ENCODE data around the gene CAD.

Gene CAD

GRCh38 chr2:27249891-27250651 is 32.9 kb downstream of the CAD start:
- H3K4me1 ChIP-seq (ENCODE audit: control extremely low read depth in 1 of 4, control insufficient read depth in 4 of 4, insufficient read depth in 4 of 4, low read length in 3 of 4), result peaks cover 0 to 7% (median 1%) of the 10 kb centered on the region in 4 experiments
- ChIA-PET CTCF (interaction anchor here (0.9 to 7.0 kb wide), 16 partner anchors 9 to 72 kb away, joined by 3 to 90 read pairs (median 4); partner anchors contain the start of genes SLC30A3 and TRIM54), POLR2A (no interaction called here)
- DNase-seq, result peak; percentile 54 to 74 (median 70)
- peaks cover 0 to 2% (median 0%) of the 10 kb centered on the region in 4 experiments for H3K36me3 ChIP-seq (ENCODE audit: control insufficient read depth in 4 of 4, insufficient read depth in 4 of 4, low read length in 3 of 4)
- H3K27me3 ChIP-seq (replicated peaks in 2 of 5; ENCODE audit: control insufficient read depth in 4 of 5, insufficient read depth in 5 of 5, low read length in 4 of 5), result peaks cover 0 to 8% (median 0%) of the 10 kb centered on the region in 5 experiments
- H3K27ac ChIP-seq (ENCODE audit: insufficient read depth in 1 of 2, low read depth in 1 of 2, low read length in 2 of 2, poor library complexity in 1 of 2, severe bottlenecking in 2 of 2), result no peak overlapping the region
- peak overlapping the region in 3 of 7 experiments; percentile 11 to 22 (median 13) for H3K4me3 ChIP-seq (ENCODE audit: control insufficient read depth in 1 of 7, extremely low read depth in 1 of 7, insufficient read depth in 4 of 7, low read depth in 2 of 7, low read length in 6 of 7)
- 20% methylated on average over 20 of the region's 22 CpGs for WGBS (ENCODE audit: insufficient coverage)
- no peaks in the 10 kb centered on the region for H3K9me3 ChIP-seq (ENCODE audit: control extremely low read depth in 1 of 5, control insufficient read depth in 4 of 5, insufficient read depth in 2 of 5, low read depth in 1 of 5, low read length in 4 of 5)

- peaks cover 0 to 14% (median 0%) of the 10 kb centered on the region in 5 experiments for H3K27me3 ChIP-seq (replicated peaks in 2 of 5; ENCODE audit: control insufficient read depth in 4 of 5, insufficient read depth in 5 of 5, low read length in 4 of 5)
- POLR2A ChIA-PET, result no interaction called here
- peak overlapping the region in 1 of 7 experiments; percentile 11 for H3K4me3 ChIP-seq (ENCODE audit: control insufficient read depth in 1 of 7, extremely low read depth in 1 of 7, insufficient read depth in 4 of 7, low read depth in 2 of 7, low read length in 6 of 7)
- 85% methylated on average over 10 of the region's 13 CpGs for WGBS (ENCODE audit: insufficient coverage)
- no peaks in the 10 kb centered on the region for H3K9me3 ChIP-seq (ENCODE audit: control extremely low read depth in 1 of 5, control insufficient read depth in 4 of 5, insufficient read depth in 2 of 5, low read depth in 1 of 5, low read length in 4 of 5)
- no peaks in the 10 kb centered on the region for H3K36me3 ChIP-seq (ENCODE audit: control insufficient read depth in 4 of 4, insufficient read depth in 4 of 4, low read length in 3 of 4)
- CTCF ChIA-PET, result interaction anchor here (0.9 to 7.0 kb wide), 10 partner anchors 12 to 53 kb away, joined by 3 to 90 read pairs (median 3); partner anchors contain the start of genes DNAJC5G, SLC30A3 and TRIM54
- peaks cover 0 to 7% (median 1%) of the 10 kb centered on the region in 4 experiments for H3K4me1 ChIP-seq (ENCODE audit: control extremely low read depth in 1 of 4, control insufficient read depth in 4 of 4, insufficient read depth in 4 of 4, low read length in 3 of 4)
- no peak overlapping the region for H3K27ac ChIP-seq (ENCODE audit: insufficient read depth in 1 of 2, low read depth in 1 of 2, low read length in 2 of 2, poor library complexity in 1 of 2, severe bottlenecking in 2 of 2)
- DNase-seq, result no peak
Measured at GRCh38 chr2:27250652-27251379, 33.6 kb downstream of the CAD start.

- POLR2A ChIA-PET, result no interaction called here
- WGBS (ENCODE audit: insufficient coverage), result 94% methylated on average over 10 of the region's 13 CpGs
- H3K4me3 ChIP-seq (ENCODE audit: control insufficient read depth in 1 of 7, extremely low read depth in 1 of 7, insufficient read depth in 4 of 7, low read depth in 2 of 7, low read length in 6 of 7), result no peak overlapping the region
- peaks cover 0 to 7% (median 1%) of the 10 kb centered on the region in 4 experiments for H3K4me1 ChIP-seq (ENCODE audit: control extremely low read depth in 1 of 4, control insufficient read depth in 4 of 4, insufficient read depth in 4 of 4, low read length in 3 of 4)
- no peak overlapping the region for H3K27ac ChIP-seq (ENCODE audit: insufficient read depth in 1 of 2, low read depth in 1 of 2, low read length in 2 of 2, poor library complexity in 1 of 2, severe bottlenecking in 2 of 2)
- H3K27me3 ChIP-seq (replicated peaks in 2 of 5; ENCODE audit: control insufficient read depth in 4 of 5, insufficient read depth in 5 of 5, low read length in 4 of 5), result peaks cover 0 to 21% (median 6%) of the 10 kb centered on the region in 5 experiments
- CTCF ChIA-PET, result interaction anchor here (0.9 to 7.0 kb wide), 6 partner anchors 20 to 52 kb away, joined by 3 to 90 read pairs (median 4); partner anchors contain the start of genes DNAJC5G and TRIM54
- no peak for DNase-seq
- H3K36me3 ChIP-seq (ENCODE audit: control insufficient read depth in 4 of 4, insufficient read depth in 4 of 4, low read length in 3 of 4), result no peaks in the 10 kb centered on the region
- no peaks in the 10 kb centered on the region for H3K9me3 ChIP-seq (ENCODE audit: control extremely low read depth in 1 of 5, control insufficient read depth in 4 of 5, insufficient read depth in 2 of 5, low read depth in 1 of 5, low read length in 4 of 5)
Measured at GRCh38 chr2:27251766-27252165, 34.6 kb downstream of the CAD start.

GRCh38 chr2:27255187-27255586 is 38.0 kb downstream of the CAD start:
- ChIA-PET POLR2A (no interaction called here), CTCF (interaction anchor here (0.7 to 3.1 kb wide), 8 partner anchors 10 to 124 kb away, joined by 3 to 22 read pairs (median 4); partner anchors contain the start of gene TRIM54)
- 84% methylated on average over 10 of the region's 13 CpGs for WGBS (ENCODE audit: insufficient coverage)
- no peaks in the 10 kb centered on the region for H3K9me3 ChIP-seq (ENCODE audit: control extremely low read depth in 1 of 5, control insufficient read depth in 4 of 5, insufficient read depth in 2 of 5, low read depth in 1 of 5, low read length in 4 of 5)
- peaks cover under 1 to 46% (median 13%) of the 10 kb centered on the region in 5 experiments for H3K27me3 ChIP-seq (replicated peaks in 2 of 5; ENCODE audit: control insufficient read depth in 4 of 5, insufficient read depth in 5 of 5, low read length in 4 of 5)
- H3K27ac ChIP-seq (ENCODE audit: insufficient read depth in 1 of 2, low read depth in 1 of 2, low read length in 2 of 2, poor library complexity in 1 of 2, severe bottlenecking in 2 of 2), result no peak overlapping the region
- no peak overlapping the region for H3K4me3 ChIP-seq (ENCODE audit: control insufficient read depth in 1 of 7, extremely low read depth in 1 of 7, insufficient read depth in 4 of 7, low read depth in 2 of 7, low read length in 6 of 7)
- H3K4me1 ChIP-seq (ENCODE audit: control extremely low read depth in 1 of 4, control insufficient read depth in 4 of 4, insufficient read depth in 4 of 4, low read length in 3 of 4), result peaks cover 0 to 3% (median 1%) of the 10 kb centered on the region in 4 experiments
- H3K36me3 ChIP-seq (ENCODE audit: control insufficient read depth in 4 of 4, insufficient read depth in 4 of 4, low read length in 3 of 4), result no peaks in the 10 kb centered on the region
- DNase-seq, result no peak

GRCh38 chr2:27255660-27256059 is 38.5 kb downstream of the CAD start:
- 91% methylated on average over 1 of the region's 1 CpG for WGBS (ENCODE audit: insufficient coverage)
- POLR2A ChIA-PET, result no interaction called here

GRCh38 chr2:27256855-27257454 is 39.8 kb downstream of the CAD start:
- H3K27me3 ChIP-seq (replicated peaks in 2 of 5; ENCODE audit: control insufficient read depth in 4 of 5, insufficient read depth in 5 of 5, low read length in 4 of 5), result peaks cover 9 to 64% (median 23%) of the 10 kb centered on the region in 5 experiments
- no peak for DNase-seq
- H3K27ac ChIP-seq (ENCODE audit: insufficient read depth in 1 of 2, low read depth in 1 of 2, low read length in 2 of 2, poor library complexity in 1 of 2, severe bottlenecking in 2 of 2), result no peak overlapping the region
- 91% methylated on average over 7 of the region's 7 CpGs for WGBS (ENCODE audit: insufficient coverage)
- CTCF ChIA-PET, result interaction anchor here (1.1 to 3.1 kb wide), 5 partner anchors 9 to 47 kb away, joined by 3 to 22 read pairs (median 3); partner anchors contain the start of gene TRIM54
- no peaks in the 10 kb centered on the region for H3K9me3 ChIP-seq (ENCODE audit: control extremely low read depth in 1 of 5, control insufficient read depth in 4 of 5, insufficient read depth in 2 of 5, low read depth in 1 of 5, low read length in 4 of 5)
- peaks cover 0 to 4% (median 3%) of the 10 kb centered on the region in 4 experiments for H3K4me1 ChIP-seq (ENCODE audit: control extremely low read depth in 1 of 4, control insufficient read depth in 4 of 4, insufficient read depth in 4 of 4, low read length in 3 of 4)
- H3K4me3 ChIP-seq (ENCODE audit: control insufficient read depth in 1 of 7, extremely low read depth in 1 of 7, insufficient read depth in 4 of 7, low read depth in 2 of 7, low read length in 6 of 7), result no peak overlapping the region
- H3K36me3 ChIP-seq (ENCODE audit: control insufficient read depth in 4 of 4, insufficient read depth in 4 of 4, low read length in 3 of 4), result no peaks in the 10 kb centered on the region
- POLR2A ChIA-PET, result interaction anchor here (0.6 kb wide), 1 partner anchor 21 kb away, joined by 3 read pairs; no protein-coding TSS in a partner anchor

More at GRCh38 chr2:27255660-27256059, 38.5 kb downstream of the CAD start:
- CTCF ChIA-PET, result interaction anchor here (0.7 to 3.1 kb wide), 8 partner anchors 9 to 124 kb away, joined by 3 to 22 read pairs (median 4); partner anchors contain the start of gene TRIM54
- Histone ChIP-seq H3K36me3 (ENCODE audit: control insufficient read depth in 4 of 4, insufficient read depth in 4 of 4, low read length in 3 of 4) (no peaks in the 10 kb centered on the region), H3K9me3 (ENCODE audit: control extremely low read depth in 1 of 5, control insufficient read depth in 4 of 5, insufficient read depth in 2 of 5, low read depth in 1 of 5, low read length in 4 of 5) (no peaks in the 10 kb centered on the region), H3K27me3 (replicated peaks in 2 of 5; ENCODE audit: control insufficient read depth in 4 of 5, insufficient read depth in 5 of 5, low read length in 4 of 5) (peaks cover 3 to 51% (median 13%) of the 10 kb centered on the region in 5 experiments), H3K27ac (ENCODE audit: insufficient read depth in 1 of 2, low read depth in 1 of 2, low read length in 2 of 2, poor library complexity in 1 of 2, severe bottlenecking in 2 of 2) (no peak overlapping the region), H3K4me1 (ENCODE audit: control extremely low read depth in 1 of 4, control insufficient read depth in 4 of 4, insufficient read depth in 4 of 4, low read length in 3 of 4) (no peaks in the 10 kb centered on the region), H3K4me3 (ENCODE audit: control insufficient read depth in 1 of 7, extremely low read depth in 1 of 7, insufficient read depth in 4 of 7, low read depth in 2 of 7, low read length in 6 of 7) (no peak overlapping the region)
- DNase-seq, result no peak

All from common myeloid progenitor, CD34-positive (primary cell).